Transverse colon (tissue), 4 donors: ENCODE results near the gene ADAMTS6. TPM values are rescaled to one million over a fixed set of nuclear protein-coding genes. Genes with fewer than 3 reads are reported as not detected.

Experiments
- DNase-seq: peaks from one replicate; pipeline ENCODE4 v3.0.0-alpha.2; 2019
- H3K27ac ChIP-seq, 4 donors: fragments of 200-600 bp; sonication (generic); 2 replicates each; pipeline ENCODE4 v1.5.1; 2016 to 2018; ENCODE audit warnings: inconsistent platforms in 4 of 4
- H3K27me3 ChIP-seq: fragments of 200-600 bp; sonication (generic); 2 replicates; pipeline ENCODE4 v1.5.1; 2017; ENCODE audit warnings: inconsistent platforms
- H3K36me3 ChIP-seq, 4 donors: fragments of 200-600 bp; sonication (generic); 2 replicates each; pipeline ENCODE4 v1.5.1; 2017 to 2019; ENCODE audit warnings: inconsistent platforms in 4 of 4
- H3K4me1 ChIP-seq, 4 donors: fragments of 200-600 bp; sonication (generic); 2 replicates each; pipeline ENCODE4 v1.5.1; 2017 to 2020; ENCODE audit warnings: inconsistent platforms in 4 of 4
- H3K4me3 ChIP-seq, 4 donors: fragments of 200-600 bp; sonication (generic); 1 replicate in 1 of 4; 2 replicates in 3 of 4; pipeline versions ENCODE4 v1.5.1 to v1.6.1; 2017 to 2019; ENCODE audit warnings: inconsistent platforms in 4 of 4
- H3K9me3 ChIP-seq, 2 donors: fragments of 200-600 bp; sonication (generic); 2 replicates each; pipeline ENCODE4 v1.5.1; 2017 to 2019; ENCODE audit warnings: inconsistent platforms in 2 of 2
- EP300 ChIP-seq: sonication (generic); formaldehyde crosslinking; IDR thresholded peaks from one replicate; pipeline ENCODE4 v1.6.1; 2017; ENCODE audit warnings: antibody characterized with exemption, low read depth
- POLR2A ChIP-seq: fragments of 450-650 bp; IDR thresholded peaks from one replicate; pipeline ENCODE4 v1.6.1; 2016; ENCODE audit warnings: antibody characterized with exemption, mild to moderate bottlenecking, moderate library complexity
- POLR2AphosphoS5 ChIP-seq, 3 donors: sonication (generic); formaldehyde crosslinking; IDR thresholded peaks; one replicate each; pipeline ENCODE4 v1.6.1; 2016; ENCODE audit warnings: antibody characterized with exemption in 3 of 3
- WGBS, 2 donors: methylation state at CpG; one replicate each; pipeline ENCODE4 v1.1.5; 2018; ENCODE audit warnings: low coverage in 1 of 2; 5-methylcytosine and 5-hydroxymethylcytosine counted together
- in situ Hi-C, 4 donors: fragments of 200-750 bp; cut with MboI; loops; one replicate each; pipeline versions ENCODE4 v1.15.0 to v1.15.1; 2017; ENCODE audit warnings: low sequenced_read_pairs in 3 of 4, low pct_ligation_motif_present in 1 of 4, low pct_unique_long_range_greater_than_20kb in 1 of 4
- intact Hi-C: fragments of 100-400 bp; cut with DNase I; formaldehyde crosslinking; loops from one replicate; pipeline ENCODE4 v1.15.1; 2023; ENCODE audit warnings: low total_unique reads
- total RNA-seq, 4 donors: library from RNA; depleted of rRNA; stranded (reverse); fragments of >200 nt; gene quantifications; one replicate each; pipeline ENCODE4 v1.1.0, GENCODE V29; 2016
- TF ChIP-seq, protein P1 (sequence below), 5 experiments: fragments of 200-600 bp in 3 of 5; fragments of 450-650 bp in 2 of 5; sonication (generic) in 3 of 5; IDR thresholded peaks; 1 replicate in 2 of 5; 2 replicates in 3 of 5; pipeline ENCODE4 v1.5.1; 2016 to 2017; ENCODE audit warnings: antibody characterized with exemption in 5 of 5, inconsistent platforms in 3 of 5, mild to moderate bottlenecking in 2 of 5, moderate library complexity in 1 of 5

The ADAMTS6 gene
- total RNA-seq, 4 donors from 2014 or later: 0.96 to 2.2 (median 1.1) TPM; not detected in 1

DNA sequence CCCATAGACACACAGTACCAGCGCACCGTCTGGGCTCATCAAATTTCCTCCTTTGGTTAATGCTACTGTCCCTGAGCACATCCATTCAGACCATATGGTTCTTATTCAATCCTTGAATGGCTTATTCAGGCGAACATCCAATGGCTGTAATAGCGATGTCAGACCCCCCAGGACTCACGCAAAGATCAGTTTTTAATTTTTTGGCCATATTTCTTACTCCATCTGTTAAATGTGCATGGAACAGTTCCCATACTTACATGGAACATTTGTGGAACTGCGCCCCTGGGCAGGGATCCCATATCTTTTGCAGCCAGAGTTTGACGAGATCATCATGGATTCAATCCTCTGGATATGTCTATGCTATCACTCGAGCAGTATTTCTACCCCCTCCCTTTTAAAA, 213.2 kb downstream of the ADAMTS6 start:
- H3K9me3 ChIP-seq: no peaks in the 10 kb centered on the region
- intact Hi-C loops: no loop called here
- no peak for DNase-seq
- TF ChIP-seq, protein P1, sequence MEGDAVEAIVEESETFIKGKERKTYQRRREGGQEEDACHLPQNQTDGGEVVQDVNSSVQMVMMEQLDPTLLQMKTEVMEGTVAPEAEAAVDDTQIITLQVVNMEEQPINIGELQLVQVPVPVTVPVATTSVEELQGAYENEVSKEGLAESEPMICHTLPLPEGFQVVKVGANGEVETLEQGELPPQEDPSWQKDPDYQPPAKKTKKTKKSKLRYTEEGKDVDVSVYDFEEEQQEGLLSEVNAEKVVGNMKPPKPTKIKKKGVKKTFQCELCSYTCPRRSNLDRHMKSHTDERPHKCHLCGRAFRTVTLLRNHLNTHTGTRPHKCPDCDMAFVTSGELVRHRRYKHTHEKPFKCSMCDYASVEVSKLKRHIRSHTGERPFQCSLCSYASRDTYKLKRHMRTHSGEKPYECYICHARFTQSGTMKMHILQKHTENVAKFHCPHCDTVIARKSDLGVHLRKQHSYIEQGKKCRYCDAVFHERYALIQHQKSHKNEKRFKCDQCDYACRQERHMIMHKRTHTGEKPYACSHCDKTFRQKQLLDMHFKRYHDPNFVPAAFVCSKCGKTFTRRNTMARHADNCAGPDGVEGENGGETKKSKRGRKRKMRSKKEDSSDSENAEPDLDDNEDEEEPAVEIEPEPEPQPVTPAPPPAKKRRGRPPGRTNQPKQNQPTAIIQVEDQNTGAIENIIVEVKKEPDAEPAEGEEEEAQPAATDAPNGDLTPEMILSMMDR (IDR thresholded peaks at IDR 0.05): no peak
- no peaks in the 10 kb centered on the region for H3K4me1 ChIP-seq
- WGBS, 2 donors: 69 to 76% methylated on average over 8 of the region's 8 CpGs
- H3K27me3 ChIP-seq: no peaks in the 10 kb centered on the region
- H3K27ac ChIP-seq: no peak overlapping the region
- no peaks in the 10 kb centered on the region for H3K36me3 ChIP-seq
- in situ Hi-C loops: no loop called here
- H3K4me3 ChIP-seq: no peak overlapping the region

DNA sequence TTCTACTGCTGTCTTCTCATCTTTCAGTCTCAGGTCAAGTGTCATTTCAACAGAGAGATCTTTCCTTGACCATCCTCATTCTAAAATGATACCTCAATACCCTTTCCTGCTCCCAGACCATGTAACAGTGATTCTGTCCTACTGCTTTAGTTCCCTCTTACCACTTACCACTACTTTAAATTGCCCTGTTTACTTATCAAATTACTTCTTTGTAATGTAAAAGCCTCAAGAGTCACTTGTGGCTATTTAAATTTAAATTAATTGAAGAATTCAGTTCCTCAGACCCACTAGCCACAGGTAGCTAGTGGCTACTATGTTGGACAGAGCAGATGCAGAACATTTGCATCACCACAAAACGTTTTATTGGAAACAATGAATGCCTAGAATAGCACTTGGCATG, 217.3 kb downstream of the ADAMTS6 start:
- intact Hi-C loops (no loop called here), in situ Hi-C loops (no loop called here)
- no peaks in the 10 kb centered on the region for H3K36me3 ChIP-seq
- no peak for DNase-seq
- H3K27me3 ChIP-seq: no peaks in the 10 kb centered on the region
- H3K27ac ChIP-seq: no peak overlapping the region
- H3K4me3 ChIP-seq: no peak overlapping the region
- no peaks in the 10 kb centered on the region for H3K9me3 ChIP-seq
- TF ChIP-seq POLR2AphosphoS5 (IDR thresholded peaks at IDR 0.05) (no peak), POLR2A (no peak), EP300 (no peak)
- TF ChIP-seq, protein P1 (IDR thresholded peaks at IDR 0.05): no peak
- WGBS, 2 donors: 14 to 39% methylated on average over 1 of the region's 1 CpG
- H3K4me1 ChIP-seq: peaks cover 0 to 6% (median 0%) of the 10 kb centered on the region in 4 donors

DNA sequence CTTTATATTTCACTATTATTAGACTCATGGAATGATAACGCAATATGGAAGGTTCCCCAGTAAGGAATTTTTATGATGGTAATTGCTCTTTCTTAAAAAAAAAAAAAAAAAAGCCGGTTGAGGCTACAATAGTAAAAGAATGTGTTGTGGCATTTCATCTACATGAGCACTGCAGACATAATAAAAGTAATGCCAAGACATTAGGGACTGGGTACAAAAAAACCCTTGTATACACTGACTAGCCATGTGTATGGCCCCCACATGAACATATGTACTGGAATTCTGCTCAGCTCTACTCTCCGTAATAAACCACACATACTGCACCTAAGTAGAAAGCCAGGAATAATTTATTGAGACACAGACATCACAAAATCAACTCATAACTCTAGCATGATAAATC, 218.4 kb downstream of the ADAMTS6 start:
- in situ Hi-C loops: no loop called here
- H3K4me3 ChIP-seq: no peak overlapping the region
- H3K4me1 ChIP-seq: peaks cover 0 to 6% (median 0%) of the 10 kb centered on the region in 4 donors
- WGBS, 2 donors: 65 to 73% methylated on average over 3 of the region's 3 CpGs
- TF ChIP-seq POLR2AphosphoS5 (IDR thresholded peaks at IDR 0.05): no peak
- TF ChIP-seq, protein P1 (IDR thresholded peaks at IDR 0.05): no peak
- TF ChIP-seq EP300: no peak
- no peak for TF ChIP-seq POLR2A
- no peak overlapping the region for H3K27ac ChIP-seq
- H3K27me3 ChIP-seq: no peaks in the 10 kb centered on the region
- H3K9me3 ChIP-seq: no peaks in the 10 kb centered on the region
- intact Hi-C loops: no loop called here
- DNase-seq: no peak
- H3K36me3 ChIP-seq: no peaks in the 10 kb centered on the region

DNA sequence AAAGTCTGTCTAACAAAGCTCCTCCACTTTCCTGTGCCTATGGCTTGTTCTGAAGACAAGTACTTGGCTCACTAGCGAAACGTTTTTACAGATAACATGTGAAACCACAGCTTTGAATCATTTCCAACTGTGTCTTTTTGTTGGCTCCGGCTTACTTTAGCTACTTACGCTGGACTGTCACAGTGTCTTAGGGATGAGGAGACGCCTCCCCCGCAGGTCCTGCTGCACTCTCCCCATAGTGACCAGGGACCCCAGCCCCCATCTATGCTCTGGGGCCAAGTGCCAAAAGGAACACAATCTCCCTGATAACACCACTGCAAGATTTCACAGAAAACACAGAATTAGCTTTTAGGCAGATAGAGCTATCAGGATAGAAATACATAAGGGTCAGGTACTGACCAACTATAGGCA, 219.1 kb downstream of the ADAMTS6 start:
- intact Hi-C loops: no loop called here
- Histone ChIP-seq H3K4me1 (peaks cover 0 to 6% (median 0%) of the 10 kb centered on the region in 4 donors), H3K4me3 (no peak overlapping the region), H3K27me3 (no peaks in the 10 kb centered on the region), H3K9me3 (no peaks in the 10 kb centered on the region), H3K27ac (no peak overlapping the region), H3K36me3 (no peaks in the 10 kb centered on the region)
- no peak for TF ChIP-seq POLR2AphosphoS5 (IDR thresholded peaks at IDR 0.05)
- TF ChIP-seq EP300: no peak
- in situ Hi-C loops: no loop called here
- no peak for DNase-seq
- WGBS, 2 donors: 41 to 54% methylated on average over 4 to 6 of the region's 6 CpGs

DNA sequence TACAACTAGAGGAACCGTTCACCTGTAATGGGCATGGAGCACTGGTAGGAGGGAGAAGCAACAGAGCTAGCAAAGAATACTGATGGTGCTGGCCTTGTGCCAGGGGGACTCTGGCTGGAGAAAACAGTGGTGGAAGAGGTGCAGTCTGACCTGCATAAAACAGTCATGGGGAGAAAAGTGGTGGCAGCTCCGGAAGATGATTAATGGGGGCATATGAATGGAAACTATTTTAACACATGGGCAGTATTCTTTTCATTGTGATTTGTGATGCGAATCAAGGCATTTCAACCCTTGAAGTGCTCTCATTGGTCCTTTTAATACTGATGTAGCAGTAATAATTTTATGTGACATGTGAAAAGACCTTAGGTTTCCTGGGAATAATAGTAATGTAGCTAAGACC, 219.6 kb downstream of the ADAMTS6 start:
- peaks cover 0 to 6% (median 0%) of the 10 kb centered on the region in 4 donors for H3K4me1 ChIP-seq
- no peak overlapping the region for H3K4me3 ChIP-seq
- TF ChIP-seq POLR2A: no peak
- no peak for TF ChIP-seq EP300
- no peak for TF ChIP-seq POLR2AphosphoS5 (IDR thresholded peaks at IDR 0.05)
- TF ChIP-seq, protein P1 (IDR thresholded peaks at IDR 0.05): no peak
- no peak for DNase-seq
- H3K27ac ChIP-seq: no peak overlapping the region
- no peaks in the 10 kb centered on the region for H3K9me3 ChIP-seq
- H3K36me3 ChIP-seq: no peaks in the 10 kb centered on the region
- in situ Hi-C loops: no loop called here
- WGBS, 2 donors: 74 to 84% methylated on average over 3 of the region's 3 CpGs
- no peaks in the 10 kb centered on the region for H3K27me3 ChIP-seq
- intact Hi-C loops: no loop called here
